GM21528 (cell line): ENCODE data around the gene LRRC39.

ENCODE experiments used
- ATAC-seq: cut with Tn5 transposase; IDR thresholded peaks from one replicate; pipeline ENCODE4 v1.9.1; 2021; ENCODE audit warnings: mild to moderate bottlenecking, moderate library complexity; ENCODE audit not compliant: unreplicated experiment, low FRiP score

LRRC39 gene

DNA sequence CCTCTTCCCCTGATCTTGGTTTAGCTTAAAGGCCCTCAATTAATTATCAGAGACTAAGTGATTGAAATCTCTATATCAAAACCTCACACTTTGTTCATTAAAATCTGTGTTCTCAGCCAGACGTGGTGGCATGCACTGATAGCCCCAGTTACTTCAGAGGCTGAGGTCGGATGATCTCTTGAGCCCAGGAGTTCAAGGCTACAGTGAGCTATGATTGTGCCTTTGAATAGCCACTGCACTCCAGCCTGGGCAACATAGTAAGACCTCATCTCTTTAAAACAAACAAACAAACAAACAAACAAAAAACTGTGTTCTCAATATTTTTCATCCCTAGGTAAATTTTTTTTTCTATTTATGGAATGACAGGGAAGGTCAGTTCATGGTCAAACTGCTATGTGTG, 26.4 kb downstream of the LRRC39 start:
- no peak for ATAC-seq

DNA sequence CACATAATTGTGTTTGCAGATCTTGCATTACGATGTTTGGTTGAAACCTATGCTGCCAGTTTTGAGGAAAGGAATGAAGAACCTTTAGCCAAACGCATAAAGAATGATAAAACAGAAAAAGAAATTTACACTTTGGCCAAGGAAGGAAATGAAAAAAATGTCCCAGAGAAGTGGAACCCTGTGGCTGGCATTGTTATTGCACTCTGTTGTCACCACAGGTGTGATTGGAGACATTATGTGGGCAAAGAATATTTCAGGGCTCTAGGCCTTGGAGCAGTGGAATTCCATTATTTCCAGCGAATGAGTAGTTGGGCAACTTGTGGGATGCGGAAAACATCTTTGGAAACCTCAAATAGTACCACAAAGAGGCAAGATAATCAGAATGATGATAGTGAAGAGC, 30.2 kb downstream of the LRRC39 start:
- ATAC-seq: no peak

DNA sequence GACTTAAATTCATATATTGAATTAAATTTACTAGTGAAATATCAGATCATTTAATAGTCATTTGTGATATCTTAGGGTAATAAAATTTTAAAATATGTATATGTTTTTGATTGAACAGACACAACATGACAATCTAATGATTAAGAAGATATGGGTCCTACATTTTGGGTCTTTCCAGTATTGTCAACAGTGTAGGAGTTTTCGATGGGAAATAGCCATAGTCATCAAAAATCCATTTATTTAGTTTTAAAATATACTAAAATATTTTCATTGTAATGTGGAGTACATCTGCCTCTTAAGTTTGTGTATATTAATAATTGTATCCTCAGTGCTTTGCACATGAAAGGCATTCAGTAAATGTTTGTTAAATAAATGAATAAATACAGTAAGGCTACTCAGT, 31.1 kb downstream of the LRRC39 start:
- no peak for ATAC-seq

DNA sequence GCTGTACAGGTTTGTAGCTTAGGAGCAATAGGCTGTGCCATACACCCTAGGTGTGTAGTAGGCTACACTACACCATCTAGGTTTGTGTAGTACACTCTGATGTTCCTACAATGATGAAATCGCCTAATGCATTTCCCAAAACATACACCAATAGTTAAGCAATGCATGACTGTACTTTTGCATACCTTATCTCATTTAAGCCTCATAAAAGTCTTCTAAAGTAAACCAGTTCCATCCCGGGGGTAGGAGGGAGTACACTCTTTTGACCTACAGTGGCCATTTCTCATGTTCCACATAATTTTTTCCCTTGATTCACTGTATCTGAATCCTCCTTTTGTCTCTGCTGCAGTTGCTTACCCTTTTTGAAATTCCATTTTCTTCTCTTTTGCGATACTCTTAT, 32.9 kb downstream of the LRRC39 start:
- no peak for ATAC-seq

DNA sequence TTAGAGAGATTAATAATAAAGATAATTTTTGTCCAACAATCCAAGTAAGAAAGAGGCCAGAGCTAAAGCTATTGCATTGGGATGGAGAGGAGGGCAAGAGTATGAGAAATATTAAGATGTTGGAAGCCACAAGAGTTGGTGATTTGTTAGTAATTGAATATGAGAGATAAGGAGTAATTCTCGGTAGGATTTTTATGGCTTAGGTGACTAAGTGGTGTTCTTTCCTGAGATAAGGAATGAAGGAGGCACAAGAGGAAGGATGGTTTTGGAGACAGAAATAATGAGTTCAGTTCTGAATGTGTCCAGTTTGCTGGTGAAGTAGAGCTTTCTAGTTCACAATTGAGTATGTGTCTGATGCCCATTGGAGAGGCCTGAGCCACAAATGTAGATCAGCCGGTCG, 35.7 kb downstream of the LRRC39 start:
- ATAC-seq: no peak

DNA sequence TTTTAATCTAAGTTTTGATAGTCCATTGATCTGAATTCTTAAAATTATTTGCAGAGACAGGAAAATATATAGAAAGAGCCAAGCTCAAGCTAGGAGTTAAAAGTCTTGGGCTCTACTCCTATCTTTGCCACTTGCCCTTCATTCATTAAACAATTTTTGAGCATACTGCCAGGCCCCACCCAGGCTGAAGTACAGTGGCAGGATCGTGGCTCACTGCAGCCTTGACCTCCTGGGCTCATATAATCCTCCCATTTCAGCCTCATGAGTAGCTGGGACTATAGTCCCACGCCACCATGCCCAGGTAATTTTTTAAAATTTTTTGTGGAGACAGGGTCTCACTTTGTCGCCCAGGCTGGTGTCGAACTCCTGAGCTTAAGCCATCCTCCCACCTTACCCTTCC, 36.9 kb downstream of the LRRC39 start:
- no peak for ATAC-seq

DNA sequence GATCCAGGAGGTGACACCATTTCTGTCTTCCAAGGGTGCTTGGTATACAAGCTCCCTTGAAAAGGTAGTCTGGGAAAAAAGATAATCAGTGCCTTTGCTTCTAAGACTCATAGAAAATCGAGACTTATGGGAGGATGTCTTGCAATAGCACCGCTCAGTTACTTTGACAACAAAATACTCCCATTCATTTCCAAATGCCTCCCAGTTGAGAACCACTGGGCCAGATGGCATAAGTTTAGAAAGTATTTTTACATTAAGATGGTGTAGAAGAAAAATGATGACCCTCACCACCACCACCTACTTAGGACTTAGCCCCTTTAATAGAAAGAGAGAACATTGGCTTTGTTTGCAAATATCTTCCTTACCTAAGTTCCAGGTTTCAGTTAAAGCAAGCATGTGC, 40.5 kb downstream of the LRRC39 start:
- no peak for ATAC-seq

DNA sequence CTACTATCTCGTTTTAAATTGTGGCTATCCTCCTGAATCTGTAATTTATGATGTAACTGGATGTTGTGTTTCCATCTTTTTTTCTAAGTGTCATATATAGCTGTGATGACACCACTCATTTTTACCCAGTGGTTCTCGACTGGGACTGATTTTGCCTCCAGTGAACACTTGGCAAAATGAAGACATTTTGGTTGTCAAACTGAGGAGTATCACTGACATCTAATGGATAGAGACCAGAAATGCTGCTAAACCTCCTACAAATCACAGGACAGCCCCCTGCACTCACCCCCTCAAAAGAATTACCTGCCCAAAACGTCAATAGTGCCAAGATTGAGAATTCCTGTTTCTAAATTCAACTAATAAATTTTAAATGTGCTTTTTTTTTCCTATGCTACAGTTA, 43.2 kb downstream of the LRRC39 start:
- no peak for ATAC-seq

DNA sequence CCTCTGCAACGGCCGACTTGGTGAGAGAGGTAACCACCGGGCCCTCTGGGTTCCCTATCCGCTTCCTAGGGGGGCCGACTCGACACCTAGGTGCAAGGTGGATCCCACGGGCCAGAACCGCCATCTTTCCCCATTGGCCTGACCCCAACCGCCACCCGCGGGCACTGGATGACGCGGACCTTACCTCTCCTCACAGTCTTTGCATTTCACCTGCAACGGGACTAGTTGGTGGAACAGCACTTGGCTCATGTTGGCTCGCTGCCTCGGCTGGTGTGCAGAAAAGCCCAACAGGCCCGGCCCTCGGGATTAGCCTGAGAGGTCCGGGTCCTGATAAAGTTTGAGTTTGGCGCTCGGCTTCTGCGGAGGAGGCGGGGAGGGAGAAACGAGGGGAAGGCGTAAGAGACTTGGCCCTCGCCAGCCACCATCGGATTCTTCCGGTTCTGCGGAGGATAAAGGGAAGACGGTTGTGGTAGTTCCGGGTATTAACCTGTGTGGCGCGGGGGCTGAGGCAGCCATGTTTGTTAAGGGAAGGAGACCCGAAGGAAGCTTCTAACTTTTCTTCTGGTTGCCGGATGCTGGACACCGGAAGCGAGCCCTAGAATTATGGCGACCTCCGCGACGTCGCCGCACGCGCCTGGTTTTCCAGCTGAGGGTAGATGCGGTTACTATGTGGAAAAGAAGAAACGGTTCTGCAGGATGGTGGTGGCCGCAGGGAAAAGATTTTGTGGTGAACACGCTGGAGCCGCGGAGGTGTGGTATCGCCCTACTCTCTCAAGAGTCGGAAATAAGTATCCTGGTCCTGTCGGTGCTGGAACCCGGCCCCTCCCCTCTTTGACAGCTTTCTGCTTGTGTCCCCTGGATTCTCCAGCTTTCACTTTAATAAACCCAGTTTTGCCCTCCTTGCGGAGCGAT, 45.2 kb downstream of the LRRC39 start, which contains the start of the genes SASS6 and TRMT13:
Gene SASS6 (minus strand): TSS at position 365 of the 912 bp plus-strand sequence. CDS start 116 bp downstream, at position 249.
Gene TRMT13 (plus strand): TSS at position 598 of the 912 bp plus-strand sequence. CDS start 6 bp downstream, at position 604.
- ATAC-seq: peak; percentile 89

DNA sequence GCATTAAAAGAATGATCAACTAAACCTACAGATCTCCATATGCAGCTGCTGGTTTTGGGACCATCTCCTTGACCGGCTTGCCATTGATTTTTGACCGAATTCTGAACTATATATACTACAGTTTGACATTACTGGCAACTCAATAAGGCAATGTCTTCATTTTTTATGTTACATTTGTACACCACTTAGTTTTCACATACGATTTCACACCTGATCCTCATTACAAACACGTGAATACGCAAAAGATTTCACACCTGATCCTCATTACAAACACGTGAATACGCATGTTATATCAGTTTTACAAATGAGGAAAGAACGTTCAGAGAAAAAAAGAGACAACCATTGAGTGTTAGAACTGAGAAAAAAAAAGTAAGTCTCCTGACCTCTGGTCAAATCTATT, 46.4 kb downstream of the LRRC39 start:
- no peak for ATAC-seq

DNA sequence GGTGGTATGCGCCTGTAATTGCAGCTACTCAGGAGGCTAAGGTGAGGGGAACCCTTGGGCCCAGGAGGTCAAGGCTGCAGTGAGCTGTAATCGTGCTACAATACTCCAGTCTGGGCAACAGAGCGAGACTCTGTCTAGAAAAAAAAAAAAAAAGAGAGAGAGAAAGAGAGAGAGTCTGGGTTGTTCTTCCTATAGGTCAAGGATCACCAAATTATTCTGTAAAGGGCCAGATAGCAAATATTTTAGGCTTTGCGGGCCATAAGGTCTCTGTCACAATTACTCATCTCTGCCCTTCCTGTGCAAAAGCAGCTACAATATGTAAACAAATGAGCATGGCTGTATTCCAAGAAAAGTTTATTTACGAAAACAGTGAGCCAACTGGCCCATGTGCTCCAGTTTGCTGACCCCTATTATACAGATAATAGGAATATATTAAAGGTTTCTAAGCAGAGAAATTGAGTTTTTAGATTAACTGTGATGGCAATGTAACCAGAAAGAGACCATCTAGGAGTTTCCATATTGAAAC, 47.4 kb downstream of the LRRC39 start:
- no peak for ATAC-seq

DNA sequence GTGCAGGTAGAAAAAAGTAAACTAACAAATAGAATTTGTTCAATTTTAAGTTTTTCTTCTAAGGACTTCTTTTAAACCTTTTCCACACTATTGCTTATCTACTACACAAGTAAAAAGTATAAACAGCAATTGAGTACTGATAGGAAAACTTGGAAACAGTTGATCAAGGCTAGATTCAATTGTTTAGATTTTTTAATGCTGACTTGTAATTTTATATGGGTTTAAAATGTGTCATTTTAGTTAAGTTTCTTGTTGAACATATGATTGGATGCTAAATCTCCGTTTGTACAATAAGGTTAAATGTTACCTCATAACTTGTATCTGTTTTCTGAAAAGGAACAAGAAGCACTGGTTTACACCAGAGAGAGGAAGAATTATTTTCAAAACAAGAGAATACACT, 50.8 kb downstream of the LRRC39 start:
- no peak for ATAC-seq

DNA sequence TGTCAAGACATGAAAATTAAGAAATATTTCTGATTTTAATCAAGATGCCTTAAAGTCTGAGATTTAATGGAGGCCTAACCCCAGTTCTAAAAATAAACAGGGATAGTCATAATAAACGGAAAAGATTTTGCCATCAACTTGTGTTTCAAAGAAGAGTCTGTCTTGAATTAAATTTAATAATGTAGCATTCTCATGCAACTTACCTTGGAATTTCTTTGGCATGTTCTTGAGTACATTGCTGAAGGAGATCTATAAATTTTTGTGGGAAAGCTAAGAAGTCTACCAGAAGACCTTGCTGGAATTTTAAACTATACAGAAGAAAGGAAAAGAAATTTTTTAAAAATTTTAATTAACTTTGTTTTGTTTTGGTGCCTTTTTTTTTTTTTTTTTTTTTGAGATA, 55.9 kb downstream of the LRRC39 start:
- no peak for ATAC-seq

DNA sequence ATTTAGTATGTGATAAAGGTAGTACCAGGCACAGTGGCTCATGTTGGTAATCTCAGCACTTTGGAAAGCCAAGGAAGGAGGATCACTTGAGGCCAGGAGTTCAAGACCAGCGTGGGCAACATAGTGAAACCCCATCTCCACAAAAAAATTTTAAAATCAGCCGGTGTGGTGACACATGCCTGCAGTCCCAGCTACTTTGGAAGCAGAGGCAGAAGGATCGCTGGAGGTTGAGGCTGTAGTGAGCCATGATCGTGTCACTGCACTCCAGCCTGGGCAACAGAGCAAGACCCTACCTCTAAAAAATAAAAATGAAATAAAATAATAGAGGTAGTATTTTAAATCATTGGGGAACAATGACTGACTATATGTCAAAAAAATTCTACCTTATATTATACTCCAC, 62.5 kb downstream of the LRRC39 start:
- ATAC-seq: no peak

DNA sequence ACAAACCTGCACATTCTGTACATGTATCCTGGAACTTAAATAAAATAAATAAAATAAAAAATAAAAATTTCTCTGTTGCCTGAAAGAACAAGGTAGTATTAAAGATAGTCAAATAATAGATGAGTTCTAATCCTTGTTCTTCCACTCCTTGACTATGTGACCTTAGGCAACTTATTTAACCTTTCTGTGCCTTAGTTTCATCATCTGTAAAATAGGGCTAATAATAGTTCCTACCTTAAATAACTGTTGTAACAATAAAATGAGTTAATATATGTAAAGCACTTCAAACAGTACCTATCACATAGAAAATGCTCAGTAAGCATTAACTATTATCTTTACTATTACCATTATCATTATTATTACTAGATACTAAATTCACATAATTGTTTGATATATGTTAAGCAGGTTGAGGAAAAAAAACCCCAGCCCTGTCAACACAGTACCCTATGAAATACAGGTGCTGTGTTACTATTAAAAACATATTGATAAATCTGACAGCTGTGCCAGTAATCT, 68.4 kb downstream of the LRRC39 start:
- ATAC-seq: no peak

DNA sequence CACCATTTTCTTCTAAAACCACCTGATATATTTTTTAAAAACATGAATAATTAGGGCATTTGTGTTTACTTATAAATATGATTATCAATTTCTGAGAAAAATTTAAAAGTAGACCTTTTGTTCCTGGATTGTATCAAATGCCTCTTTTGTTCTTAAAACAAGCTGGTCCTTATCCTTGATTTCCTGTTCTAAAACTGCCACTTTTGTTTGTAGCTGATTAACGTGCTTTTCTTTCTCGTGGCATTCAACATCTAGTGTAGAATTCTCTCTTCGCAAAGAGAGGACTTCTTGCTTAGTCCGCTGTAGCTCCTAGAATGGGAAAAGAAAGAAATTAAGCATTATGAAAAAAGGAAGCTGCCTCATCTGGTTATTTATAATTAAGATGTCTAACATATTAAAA, 70.4 kb downstream of the LRRC39 start:
- ATAC-seq: no peak

DNA sequence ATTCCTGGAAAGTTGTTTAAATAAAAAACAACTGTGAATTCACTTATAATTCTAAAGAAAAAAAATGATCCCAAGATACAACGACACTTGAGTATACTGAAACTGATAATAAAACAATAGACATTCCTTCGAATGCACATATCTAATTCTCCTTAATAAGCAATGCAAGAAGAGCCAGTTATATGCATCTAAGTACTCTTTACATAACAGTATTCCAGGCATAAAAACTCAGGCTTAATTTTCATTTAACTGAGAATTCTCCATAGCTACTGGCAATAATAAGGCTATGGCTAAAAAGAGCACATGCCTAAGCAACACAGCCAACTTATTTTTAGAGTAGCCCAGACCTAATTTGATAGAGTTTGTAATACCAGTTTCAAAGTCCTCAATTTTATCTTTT, 76.5 kb downstream of the LRRC39 start:
- no peak for ATAC-seq

DNA sequence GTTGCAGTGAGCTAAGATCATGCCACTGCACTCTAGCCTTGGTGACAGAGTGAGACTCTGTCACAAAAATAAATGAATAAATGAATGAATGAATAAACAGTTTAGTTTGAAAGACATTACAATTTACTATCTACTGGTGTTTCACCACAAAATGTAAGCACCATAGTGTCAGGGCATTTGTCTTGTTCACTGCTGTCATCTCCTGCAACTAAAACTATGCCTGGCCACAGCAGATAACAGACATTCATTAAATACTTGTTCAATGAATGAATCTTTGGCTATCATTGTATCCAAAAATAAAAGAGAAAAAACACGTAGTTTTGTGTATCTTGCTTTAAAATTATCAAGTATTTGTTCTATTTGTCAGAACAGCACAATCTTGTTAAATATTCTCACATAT, 77.9 kb downstream of the LRRC39 start:
- ATAC-seq: no peak
